DND-41 (cell line): ENCODE measurements around the gene CNOT11.

Experiments
- CTCF ChIP-seq: IDR thresholded peaks from 2 replicates; pipeline ENCODE4 v1.5.1; 2012; ENCODE audit warnings: borderline replicate concordance, low read length, moderate library complexity, mild to moderate bottlenecking; ENCODE audit not compliant: poor library complexity, severe bottlenecking; ENCODE audit errors: extremely low read depth
- EZH2 ChIP-seq: IDR thresholded peaks from 3 replicates; pipeline ENCODE4 v1.6.1; 2012; ENCODE audit warnings: borderline replicate concordance, low read depth, mild to moderate bottlenecking, moderate library complexity, low read length, inconsistent platforms; ENCODE audit not compliant: severe bottlenecking

DNA sequence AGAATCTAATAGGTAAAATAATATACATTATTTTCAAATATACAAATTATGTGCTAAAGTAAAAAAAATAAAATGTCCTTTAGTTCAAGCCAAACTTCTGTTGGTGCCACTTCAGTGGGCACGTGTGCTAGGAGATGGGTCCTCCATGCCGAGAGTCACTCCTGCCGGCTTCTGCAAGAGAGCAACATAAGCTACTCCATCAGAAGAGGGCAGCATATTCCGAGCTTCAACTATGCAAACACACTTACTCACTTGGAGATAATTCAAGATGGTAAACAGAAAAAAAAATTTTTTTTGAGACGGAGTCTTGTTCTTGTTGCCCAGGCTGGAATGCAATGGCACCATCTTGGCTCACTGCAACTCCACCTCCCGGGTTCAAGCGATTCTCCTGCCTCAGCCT, 24.4 kb downstream of the CNOT11 start:
- TF ChIP-seq CTCF, result peak; percentile 7
- TF ChIP-seq EZH2, result no peak
